Measurements from ENCODE around the gene MARCHF10. TPM values are rescaled to one million over a fixed set of nuclear protein-coding genes. Genes with fewer than 3 reads are reported as not detected.

The MARCHF10 gene
- total RNA-seq, 3 donors from 2014 or later: under 0.01 to 0.16 TPM; not detected in 1

GRCh38 chr17:62757500-62757951 is 50.6 kb downstream of the MARCHF10 start:
- no peak overlapping the region for H3K4me3 ChIP-seq
- no peak for DNase-seq (ENCODE audit: low spot score in 2 of 2)
- H3K4me1 ChIP-seq: no peaks in the 10 kb centered on the region
- TF ChIP-seq POLR2A (IDR thresholded peaks at IDR 0.05) (no peak), POLR2AphosphoS5 (IDR thresholded peaks at IDR 0.05) (no peak), CTCF (IDR thresholded peaks at IDR 0.05) (no peak)
- H3K27ac ChIP-seq: no peak overlapping the region
- no peaks in the 10 kb centered on the region for H3K36me3 ChIP-seq
- no peaks in the 10 kb centered on the region for H3K27me3 ChIP-seq
- no peaks in the 10 kb centered on the region for H3K9me3 ChIP-seq
- intact Hi-C loops (cut with DNase I; ENCODE audit: low total_unique reads): no loop called here

- TF ChIP-seq POLR2A (IDR thresholded peaks at IDR 0.05) (no peak), CTCF (IDR thresholded peaks at IDR 0.05) (no peak), POLR2AphosphoS5 (IDR thresholded peaks at IDR 0.05) (no peak)
- DNase-seq (ENCODE audit: low spot score in 2 of 2): no peak
- H3K27me3 ChIP-seq: no peaks in the 10 kb centered on the region
- H3K36me3 ChIP-seq: no peaks in the 10 kb centered on the region
- H3K4me1 ChIP-seq: no peaks in the 10 kb centered on the region
- H3K4me3 ChIP-seq: no peak overlapping the region
- intact Hi-C loops (cut with DNase I; ENCODE audit: low total_unique reads): no loop called here
- no peak overlapping the region for H3K27ac ChIP-seq
- H3K9me3 ChIP-seq: no peaks in the 10 kb centered on the region
Observed at GRCh38 chr17:62756198-62756597, 51.9 kb downstream of the MARCHF10 start.

GRCh38 chr17:62755141-62755851 is 52.8 kb downstream of the MARCHF10 start:
- intact Hi-C loops (cut with DNase I; ENCODE audit: low total_unique reads): no loop called here
- no peak overlapping the region for H3K27ac ChIP-seq
- no peak for TF ChIP-seq CTCF (IDR thresholded peaks at IDR 0.05)
- no peak for TF ChIP-seq POLR2AphosphoS5 (IDR thresholded peaks at IDR 0.05)
- no peak for TF ChIP-seq POLR2A (IDR thresholded peaks at IDR 0.05)
- H3K36me3 ChIP-seq: no peaks in the 10 kb centered on the region
- no peaks in the 10 kb centered on the region for H3K27me3 ChIP-seq
- no peak overlapping the region for H3K4me3 ChIP-seq
- DNase-seq (ENCODE audit: low spot score in 2 of 2): no peak
- no peaks in the 10 kb centered on the region for H3K4me1 ChIP-seq
- no peaks in the 10 kb centered on the region for H3K9me3 ChIP-seq

GRCh38 chr17:62754631-62755030 is 53.5 kb downstream of the MARCHF10 start:
- no peak for DNase-seq (ENCODE audit: low spot score in 2 of 2)
- intact Hi-C loops (cut with DNase I; ENCODE audit: low total_unique reads): no loop called here
- Histone ChIP-seq H3K4me1 (no peaks in the 10 kb centered on the region), H3K9me3 (no peaks in the 10 kb centered on the region), H3K27ac (no peak overlapping the region), H3K4me3 (no peak overlapping the region), H3K27me3 (no peaks in the 10 kb centered on the region), H3K36me3 (no peaks in the 10 kb centered on the region)
- TF ChIP-seq CTCF (IDR thresholded peaks at IDR 0.05): no peak
- no peak for TF ChIP-seq POLR2A (IDR thresholded peaks at IDR 0.05)
- no peak for TF ChIP-seq POLR2AphosphoS5 (IDR thresholded peaks at IDR 0.05)

- Histone ChIP-seq H3K4me1 (no peaks in the 10 kb centered on the region), H3K4me3 (no peak overlapping the region), H3K36me3 (no peaks in the 10 kb centered on the region), H3K27me3 (no peaks in the 10 kb centered on the region), H3K9me3 (no peaks in the 10 kb centered on the region), H3K27ac (no peak overlapping the region)
- no peak for DNase-seq (ENCODE audit: low spot score in 2 of 2)
- intact Hi-C loops (cut with DNase I; ENCODE audit: low total_unique reads): no loop called here
- TF ChIP-seq POLR2A (IDR thresholded peaks at IDR 0.05) (no peak), POLR2AphosphoS5 (IDR thresholded peaks at IDR 0.05) (no peak), CTCF (IDR thresholded peaks at IDR 0.05) (no peak)
Observed at GRCh38 chr17:62753562-62753961, 54.6 kb downstream of the MARCHF10 start.

Data from breast epithelium (tissue), 4 donors.